ENCODE results near the gene SDR42E2. TPM values are rescaled to one million over a fixed set of nuclear protein-coding genes. Genes with fewer than 3 reads are reported as not detected.
"Not testable (repeated sequence)": the region's sequence is repeated elsewhere in the genome, so short reads cannot be mapped to it uniquely, and the experiment has no call there.

SDR42E2 gene
- total and polyA plus RNA-seq, 2 donors = 0.05 to 0.14 TPM

GRCh38 chr16:22151246-22151998, 10.9 kb upstream of the SDR42E2 start:
- no peaks in the 10 kb centered on the region for H3K9me3 ChIP-seq (ENCODE audit: control insufficient read depth in 2 of 2, insufficient read depth in 1 of 2, low read length in 1 of 2)
- no peaks in the 10 kb centered on the region for H3K4me1 ChIP-seq (ENCODE audit: control insufficient read depth in 2 of 2, insufficient read depth in 2 of 2, low read length in 2 of 2)
- H3K27ac ChIP-seq (ENCODE audit: low read depth in 1 of 2, low read length in 1 of 2) = no peak overlapping the region
- no peak for DNase-seq (ENCODE audit: low read depth in 6 of 9, low spot score in 9 of 9)
- H3K27me3 ChIP-seq (ENCODE audit: control insufficient read depth in 2 of 2, insufficient read depth in 1 of 2, low read length in 1 of 2) = peaks cover 0 to 3% of the 10 kb centered on the region in 2 donors
- H3K4me3 ChIP-seq (ENCODE audit: low read length in 2 of 2) = no peak overlapping the region
- H3K36me3 ChIP-seq (ENCODE audit: control insufficient read depth in 2 of 2, insufficient read depth in 2 of 2, low read length in 1 of 2) = no peaks in the 10 kb centered on the region
- WGBS = 87% methylated on average over 7 of the region's 7 CpGs

DNA sequence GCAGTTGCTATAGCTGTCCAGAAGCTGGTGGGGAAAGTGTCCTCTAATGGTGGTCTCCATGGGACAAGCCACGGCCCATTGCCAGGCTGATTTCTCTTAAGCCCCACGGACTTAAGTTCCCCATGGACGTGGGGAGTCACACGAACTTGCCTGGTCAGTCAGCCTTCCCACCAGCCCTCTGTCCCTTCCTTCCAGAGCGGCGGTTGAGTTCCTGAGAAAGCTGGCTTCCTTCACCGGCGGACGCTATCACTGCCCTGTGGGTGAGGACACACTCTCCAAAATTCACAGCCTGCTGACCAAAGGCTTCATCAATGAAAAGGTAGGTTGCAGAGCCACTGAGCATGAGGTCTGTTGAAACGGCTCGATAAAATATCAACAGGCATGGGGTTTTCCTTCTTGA, 10.0 kb upstream of the SDR42E2 start:
- Histone ChIP-seq H3K4me1 (ENCODE audit: control insufficient read depth in 2 of 2, insufficient read depth in 2 of 2, low read length in 2 of 2) (no peaks in the 10 kb centered on the region), H3K27me3 (ENCODE audit: control insufficient read depth in 2 of 2, insufficient read depth in 1 of 2, low read length in 1 of 2) (peaks cover 0 to 3% of the 10 kb centered on the region in 2 donors), H3K27ac (ENCODE audit: low read depth in 1 of 2, low read length in 1 of 2) (no peak overlapping the region), H3K36me3 (ENCODE audit: control insufficient read depth in 2 of 2, insufficient read depth in 2 of 2, low read length in 1 of 2) (no peaks in the 10 kb centered on the region), H3K9me3 (ENCODE audit: control insufficient read depth in 2 of 2, insufficient read depth in 1 of 2, low read length in 1 of 2) (no peaks in the 10 kb centered on the region), H3K4me3 (ENCODE audit: low read length in 2 of 2) (no peak overlapping the region)
- WGBS = 97% methylated on average over 11 of the region's 11 CpGs
- no peak for DNase-seq (ENCODE audit: low read depth in 6 of 9, low spot score in 9 of 9)

DNA sequence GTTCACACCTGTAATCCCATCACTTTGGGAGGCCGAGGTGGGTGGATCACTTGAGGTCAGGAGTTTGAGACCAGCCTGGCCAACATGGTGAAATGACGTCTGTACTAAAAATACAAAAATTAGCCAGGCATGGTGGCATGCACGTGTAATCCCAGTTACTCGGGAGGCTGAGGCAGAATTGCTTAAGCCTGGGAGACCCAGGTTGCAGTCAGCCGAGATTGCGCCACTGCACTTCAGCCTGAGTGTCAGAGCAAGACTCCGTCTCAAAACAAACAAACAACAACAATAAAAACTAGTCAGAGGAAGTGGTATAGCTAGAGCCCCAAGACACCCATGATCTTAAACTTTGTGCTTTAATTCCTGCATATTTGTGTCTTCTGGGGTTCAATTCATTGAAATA, 9.2 kb upstream of the SDR42E2 start:
- not testable (repeated sequence) for H3K4me3 ChIP-seq (ENCODE audit: low read length in 2 of 2); H3K27ac ChIP-seq (ENCODE audit: low read depth in 1 of 2, low read length in 1 of 2); H3K9me3 ChIP-seq (ENCODE audit: control insufficient read depth in 2 of 2, insufficient read depth in 1 of 2, low read length in 1 of 2); H3K27me3 ChIP-seq (ENCODE audit: control insufficient read depth in 2 of 2, insufficient read depth in 1 of 2, low read length in 1 of 2); DNase-seq (ENCODE audit: low read depth in 6 of 9, low spot score in 9 of 9); H3K4me1 ChIP-seq (ENCODE audit: control insufficient read depth in 2 of 2, insufficient read depth in 2 of 2, low read length in 2 of 2); H3K36me3 ChIP-seq (ENCODE audit: control insufficient read depth in 2 of 2, insufficient read depth in 2 of 2, low read length in 1 of 2)
- WGBS = 94% methylated on average over 7 of the region's 7 CpGs

DNA sequence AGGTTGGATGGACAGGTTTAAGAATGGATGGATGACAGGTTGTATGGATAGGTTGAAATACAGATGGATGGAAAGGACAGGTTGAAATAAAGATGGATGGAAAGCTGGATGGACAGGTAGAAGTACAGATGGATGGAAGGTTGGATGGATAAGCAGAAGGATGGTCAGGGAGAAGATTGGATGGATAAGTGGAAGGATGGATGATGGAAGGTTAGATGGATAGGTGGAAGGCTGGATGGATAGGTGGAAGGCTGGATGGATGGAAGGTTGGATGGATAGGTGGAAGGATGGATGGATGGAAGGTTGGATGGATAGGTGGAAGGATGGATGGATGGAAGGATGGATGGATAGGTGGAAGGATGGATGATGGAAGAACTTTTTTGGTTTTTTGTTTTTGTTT, 905 bp upstream of the SDR42E2 start:
- Histone ChIP-seq H3K9me3 (ENCODE audit: control insufficient read depth in 2 of 2, insufficient read depth in 1 of 2, low read length in 1 of 2) (no peaks in the 10 kb centered on the region), H3K4me1 (ENCODE audit: control insufficient read depth in 2 of 2, insufficient read depth in 2 of 2, low read length in 2 of 2) (peaks cover 3 to 5% of the 10 kb centered on the region in 2 donors), H3K4me3 (ENCODE audit: low read length in 2 of 2) (no peak overlapping the region), H3K36me3 (ENCODE audit: control insufficient read depth in 2 of 2, insufficient read depth in 2 of 2, low read length in 1 of 2) (no peaks in the 10 kb centered on the region), H3K27ac (ENCODE audit: low read depth in 1 of 2, low read length in 1 of 2) (no peak overlapping the region), H3K27me3 (ENCODE audit: control insufficient read depth in 2 of 2, insufficient read depth in 1 of 2, low read length in 1 of 2) (peaks cover 9 to 30% of the 10 kb centered on the region in 2 donors)
- DNase-seq (ENCODE audit: low read depth in 6 of 9, low spot score in 9 of 9) = no peak

DNA sequence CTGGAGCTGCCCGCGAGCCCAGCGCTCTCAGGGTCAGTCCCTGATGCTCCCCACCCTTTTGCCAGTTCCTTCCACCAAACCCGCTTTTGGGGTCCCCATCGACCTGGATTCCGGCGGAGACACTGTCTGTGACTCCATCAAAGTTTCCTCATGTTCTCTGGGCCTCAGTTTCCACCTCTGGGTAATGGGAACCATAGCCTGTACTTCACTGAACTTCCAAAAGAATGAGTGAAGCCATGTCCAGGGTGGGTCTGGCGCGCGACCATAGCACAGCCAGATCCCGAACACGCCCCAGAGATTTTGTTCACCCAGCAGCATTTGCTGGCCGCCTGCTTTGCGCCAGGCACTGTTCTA, 327 bp downstream of the SDR42E2 start:
- Histone ChIP-seq H3K4me3 (ENCODE audit: low read length in 2 of 2) (peak overlapping the region in 1 of 2 donors; percentile 11), H3K27ac (ENCODE audit: low read depth in 1 of 2, low read length in 1 of 2) (no peak overlapping the region), H3K36me3 (ENCODE audit: control insufficient read depth in 2 of 2, insufficient read depth in 2 of 2, low read length in 1 of 2) (no peaks in the 10 kb centered on the region), H3K9me3 (ENCODE audit: control insufficient read depth in 2 of 2, insufficient read depth in 1 of 2, low read length in 1 of 2) (no peaks in the 10 kb centered on the region), H3K4me1 (ENCODE audit: control insufficient read depth in 2 of 2, insufficient read depth in 2 of 2, low read length in 2 of 2) (peaks cover 3 to 5% of the 10 kb centered on the region in 2 donors), H3K27me3 (ENCODE audit: control insufficient read depth in 2 of 2, insufficient read depth in 1 of 2, low read length in 1 of 2) (peaks cover 9 to 30% of the 10 kb centered on the region in 2 donors)
- WGBS = 51% methylated on average over 14 of the region's 14 CpGs
- no peak for DNase-seq (ENCODE audit: low read depth in 6 of 9, low spot score in 9 of 9)

GRCh38 chr16:22163806-22164205, 1.5 kb downstream of the SDR42E2 start:
- Histone ChIP-seq H3K27me3 (ENCODE audit: control insufficient read depth in 2 of 2, insufficient read depth in 1 of 2, low read length in 1 of 2) (peaks cover 9 to 28% of the 10 kb centered on the region in 2 donors), H3K9me3 (ENCODE audit: control insufficient read depth in 2 of 2, insufficient read depth in 1 of 2, low read length in 1 of 2) (no peaks in the 10 kb centered on the region), H3K27ac (ENCODE audit: low read depth in 1 of 2, low read length in 1 of 2) (no peak overlapping the region), H3K4me3 (ENCODE audit: low read length in 2 of 2) (no peak overlapping the region), H3K4me1 (ENCODE audit: control insufficient read depth in 2 of 2, insufficient read depth in 2 of 2, low read length in 2 of 2) (peaks cover 3 to 5% of the 10 kb centered on the region in 2 donors), H3K36me3 (ENCODE audit: control insufficient read depth in 2 of 2, insufficient read depth in 2 of 2, low read length in 1 of 2) (no peaks in the 10 kb centered on the region)
- DNase-seq (ENCODE audit: low read depth in 6 of 9, low spot score in 9 of 9) = no peak
- WGBS = 96% methylated on average over 6 of the region's 6 CpGs

DNA sequence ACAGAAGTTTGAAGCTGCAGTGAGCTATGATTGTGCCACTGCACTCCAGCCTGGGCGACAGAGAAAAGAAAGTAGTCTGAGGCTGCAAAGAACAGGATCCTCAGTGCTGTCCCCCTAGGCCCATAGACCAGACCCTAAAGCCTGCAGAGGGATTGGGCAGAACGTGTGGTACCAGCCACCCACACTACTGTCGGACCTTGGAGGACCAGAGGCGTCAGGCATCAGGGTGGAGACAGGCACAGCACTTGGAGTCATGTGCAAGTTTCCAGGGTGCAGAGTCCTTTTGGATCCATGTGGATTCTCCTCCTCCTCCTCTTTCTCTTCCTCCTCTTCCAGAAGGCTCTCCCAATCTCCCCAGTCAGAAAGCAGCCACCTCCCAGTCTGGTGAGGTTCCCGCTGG, 2.2 kb downstream of the SDR42E2 start:
- H3K4me3 ChIP-seq (ENCODE audit: low read length in 2 of 2) = no peak overlapping the region
- H3K4me1 ChIP-seq (ENCODE audit: control insufficient read depth in 2 of 2, insufficient read depth in 2 of 2, low read length in 2 of 2) = peaks cover 3 to 5% of the 10 kb centered on the region in 2 donors
- H3K27ac ChIP-seq (ENCODE audit: low read depth in 1 of 2, low read length in 1 of 2) = no peak overlapping the region
- H3K36me3 ChIP-seq (ENCODE audit: control insufficient read depth in 2 of 2, insufficient read depth in 2 of 2, low read length in 1 of 2) = no peaks in the 10 kb centered on the region
- peaks cover 9 to 28% of the 10 kb centered on the region in 2 donors for H3K27me3 ChIP-seq (ENCODE audit: control insufficient read depth in 2 of 2, insufficient read depth in 1 of 2, low read length in 1 of 2)
- WGBS = 97% methylated on average over 5 of the region's 5 CpGs
- no peak for DNase-seq (ENCODE audit: low read depth in 6 of 9, low spot score in 9 of 9)
- no peaks in the 10 kb centered on the region for H3K9me3 ChIP-seq (ENCODE audit: control insufficient read depth in 2 of 2, insufficient read depth in 1 of 2, low read length in 1 of 2)

DNA sequence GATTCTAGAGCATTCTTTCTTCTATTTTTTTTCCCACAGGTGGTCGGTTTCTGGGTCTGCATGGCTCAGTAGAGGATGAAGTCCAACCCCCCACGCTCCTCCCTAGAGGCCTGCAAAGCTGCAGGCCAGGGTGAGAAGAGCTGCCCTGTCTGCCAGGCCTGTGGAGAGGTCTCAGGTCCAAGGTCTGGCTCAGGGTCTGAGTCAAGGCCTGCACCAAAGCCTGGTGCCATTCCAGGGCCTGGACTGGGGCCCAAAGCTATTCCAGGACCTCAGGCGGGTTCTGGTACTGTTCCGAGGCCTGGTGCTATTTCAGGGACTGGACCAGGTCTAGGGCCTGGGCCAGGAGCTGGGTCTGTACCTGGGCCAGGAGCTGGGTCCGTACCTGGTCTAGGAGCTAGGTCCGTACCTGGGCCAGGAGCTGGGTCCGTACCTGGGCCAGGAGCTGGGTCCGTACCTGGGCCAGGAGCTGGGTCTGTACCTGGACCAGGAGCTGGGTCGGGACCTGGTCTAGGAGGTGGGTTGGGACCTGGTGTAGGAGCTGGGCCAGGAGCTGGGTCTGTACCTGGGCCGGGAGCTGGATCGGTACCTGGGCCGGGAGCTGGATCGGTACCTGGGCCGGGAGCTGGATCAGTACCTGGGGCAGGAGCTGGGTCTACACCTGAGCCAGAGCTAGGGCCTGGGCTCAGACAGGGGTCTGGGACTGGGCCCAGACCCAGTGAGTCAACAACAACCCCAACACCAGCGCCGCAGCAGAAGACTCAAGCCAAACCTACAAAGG, 3.4 kb downstream of the SDR42E2 start:
- Histone ChIP-seq H3K4me1 (ENCODE audit: control insufficient read depth in 2 of 2, insufficient read depth in 2 of 2, low read length in 2 of 2) (peaks cover 3 to 5% of the 10 kb centered on the region in 2 donors), H3K4me3 (ENCODE audit: low read length in 2 of 2) (no peak overlapping the region), H3K27me3 (ENCODE audit: control insufficient read depth in 2 of 2, insufficient read depth in 1 of 2, low read length in 1 of 2) (peaks cover 9 to 26% of the 10 kb centered on the region in 2 donors), H3K9me3 (ENCODE audit: control insufficient read depth in 2 of 2, insufficient read depth in 1 of 2, low read length in 1 of 2) (no peaks in the 10 kb centered on the region), H3K36me3 (ENCODE audit: control insufficient read depth in 2 of 2, insufficient read depth in 2 of 2, low read length in 1 of 2) (no peaks in the 10 kb centered on the region), H3K27ac (ENCODE audit: low read depth in 1 of 2, low read length in 1 of 2) (no peak overlapping the region)
- 98% methylated on average over 16 of the region's 16 CpGs for WGBS
- no peak for DNase-seq (ENCODE audit: low read depth in 6 of 9, low spot score in 9 of 9)

DNA sequence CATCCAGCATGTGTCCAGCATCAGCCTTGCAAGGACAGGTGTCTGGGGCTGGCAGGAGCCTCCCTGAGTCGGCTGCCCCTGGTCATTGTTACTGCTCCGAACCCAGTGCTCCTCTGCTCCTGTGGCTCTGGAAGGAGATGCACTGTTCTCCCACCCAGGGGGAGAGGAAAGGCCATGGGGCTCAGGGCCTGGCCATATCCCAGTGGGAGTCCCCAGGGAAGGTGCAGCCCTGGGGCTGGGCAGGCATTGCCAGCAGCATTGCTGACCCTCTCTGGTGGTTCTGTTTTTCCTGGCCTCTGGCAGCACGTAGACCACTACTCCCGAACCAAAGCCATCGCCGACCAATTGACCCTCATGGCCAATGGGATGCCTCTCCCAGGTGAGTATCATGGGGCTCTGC, 9.6 kb downstream of the SDR42E2 start:
- Histone ChIP-seq H3K9me3 (ENCODE audit: control insufficient read depth in 2 of 2, insufficient read depth in 1 of 2, low read length in 1 of 2) (no peaks in the 10 kb centered on the region), H3K27ac (ENCODE audit: low read depth in 1 of 2, low read length in 1 of 2) (no peak overlapping the region), H3K27me3 (ENCODE audit: control insufficient read depth in 2 of 2, insufficient read depth in 1 of 2, low read length in 1 of 2) (no peaks in the 10 kb centered on the region), H3K36me3 (ENCODE audit: control insufficient read depth in 2 of 2, insufficient read depth in 2 of 2, low read length in 1 of 2) (no peaks in the 10 kb centered on the region), H3K4me1 (ENCODE audit: control insufficient read depth in 2 of 2, insufficient read depth in 2 of 2, low read length in 2 of 2) (no peaks in the 10 kb centered on the region), H3K4me3 (ENCODE audit: low read length in 2 of 2) (no peak overlapping the region)
- no peak for DNase-seq (ENCODE audit: low read depth in 6 of 9, low spot score in 9 of 9)
- over 99% methylated on average over 6 of the region's 6 CpGs for WGBS

Measured in thymus (tissue), 11 donors.